ENCODE measurements around the gene EML1.

Gene EML1

DNA sequence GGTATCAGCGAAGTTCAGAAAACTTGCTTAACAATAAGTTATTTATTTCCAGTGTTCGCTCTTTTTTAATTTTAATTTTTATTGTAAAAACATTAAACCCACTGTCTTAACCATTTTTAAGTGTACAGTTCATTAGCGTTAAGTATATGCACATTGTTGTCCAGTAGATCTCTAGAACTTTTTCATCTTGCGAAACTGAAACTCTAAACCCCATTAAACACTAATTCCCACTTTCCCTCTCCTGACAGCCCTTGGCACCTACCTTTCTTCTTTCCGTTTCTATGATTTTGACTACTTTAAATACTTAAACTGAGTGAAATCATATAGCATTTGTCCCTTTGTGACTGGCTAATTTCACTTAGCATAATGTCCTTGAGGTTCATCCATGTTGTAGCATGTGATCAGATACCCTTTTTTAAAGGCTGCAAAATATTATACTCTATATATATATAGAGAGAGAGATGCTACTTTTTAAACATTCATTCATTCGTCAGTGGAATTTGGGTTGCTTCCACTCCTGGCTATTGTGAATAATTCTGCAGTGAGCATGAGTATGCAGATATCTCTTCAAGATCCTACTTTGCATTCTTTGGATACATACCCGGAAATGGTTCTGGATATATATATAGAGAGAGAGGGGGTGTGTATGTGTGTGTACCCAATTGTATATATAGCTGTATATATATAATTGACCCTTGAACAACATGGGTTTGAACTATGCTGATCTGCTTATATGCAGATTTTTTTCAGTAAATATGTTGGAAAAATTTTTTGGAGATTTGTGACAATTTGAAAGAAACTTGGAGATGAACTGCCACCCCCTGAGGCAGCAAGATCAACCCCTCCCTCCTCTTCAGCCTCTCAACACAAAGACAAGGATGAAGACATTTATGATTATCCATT, 197.3 kb downstream of the EML1 start:
- no peak for DNase-seq (ENCODE audit: low read depth, low spot score)

GRCh38 chr14:99991331-99991730, 198.1 kb downstream of the EML1 start:
- DNase-seq (ENCODE audit: low read depth, low spot score) = no peak

Data from ELF-1 (cell line).